Central memory CD8-positive, alpha-beta T cell (primary cell): Measurements from ENCODE around the gene NME9.

Experiments used
- ATAC-seq: fragments of 150-1000 bp; cut with Tn5 transposase; replicated peaks from 2 replicates; pipeline ENCODE4 v1.10.0; 2022; ENCODE audit warnings: mild to moderate bottlenecking, moderate FRiP score, moderate number of reproducible peaks; ENCODE audit not compliant: poor library complexity, severe bottlenecking; ENCODE audit errors: extremely low read depth
- DNase-seq, 2 donors: peaks; one replicate each; pipeline ENCODE4 v3.0.0; 2021; ENCODE audit warnings: low spot score in 2 of 2
- H3K27ac Mint-ChIP-seq: one replicate; pipeline ENCODE4 v1.8.0; 2022; ENCODE audit warnings: low read depth, mild to moderate bottlenecking, moderate library complexity, mixed read lengths
- H3K27me3 Mint-ChIP-seq: one replicate; pipeline ENCODE4 v1.8.0; 2022; ENCODE audit warnings: mixed read lengths
- H3K36me3 Mint-ChIP-seq: one replicate; pipeline ENCODE4 v1.8.0; 2022; ENCODE audit warnings: mild to moderate bottlenecking, moderate library complexity, mixed read lengths; ENCODE audit not compliant: insufficient read depth
- H3K4me1 Mint-ChIP-seq: one replicate; pipeline ENCODE4 v1.8.0; 2022; ENCODE audit warnings: mixed read lengths
- H3K4me3 Mint-ChIP-seq: one replicate; pipeline ENCODE4 v1.8.0; 2022; ENCODE audit warnings: mild to moderate bottlenecking, moderate library complexity, mixed read lengths
- H3K9me3 Mint-ChIP-seq: one replicate; pipeline ENCODE4 v1.8.0; 2022; ENCODE audit warnings: mixed read lengths

NME9 gene

GRCh38 chr3:138314751-138315150, 14.9 kb downstream of the NME9 start:
- no peaks in the 10 kb centered on the region for H3K4me1 Mint-ChIP-seq
- peaks cover 13% of the 10 kb centered on the region for H3K9me3 Mint-ChIP-seq
- no peak overlapping the region for H3K27ac Mint-ChIP-seq
- H3K36me3 Mint-ChIP-seq: no peaks in the 10 kb centered on the region
- H3K4me3 Mint-ChIP-seq: no peak overlapping the region
- ATAC-seq: no peak
- peaks cover 32% of the 10 kb centered on the region for H3K27me3 Mint-ChIP-seq
- no peak for DNase-seq

GRCh38 chr3:138310494-138310893, 19.2 kb downstream of the NME9 start:
- Mint-ChIP-seq H3K9me3 (peaks cover 26% of the 10 kb centered on the region), H3K4me1 (no peaks in the 10 kb centered on the region), H3K36me3 (no peaks in the 10 kb centered on the region), H3K4me3 (no peak overlapping the region), H3K27me3 (peaks cover 51% of the 10 kb centered on the region), H3K27ac (no peak overlapping the region)
- no peak for ATAC-seq
- DNase-seq: no peak

GRCh38 chr3:138308783-138309182, 20.9 kb downstream of the NME9 start:
- Mint-ChIP-seq H3K9me3 (peaks cover 26% of the 10 kb centered on the region), H3K4me1 (no peaks in the 10 kb centered on the region), H3K4me3 (no peak overlapping the region), H3K27ac (no peak overlapping the region), H3K27me3 (peaks cover 51% of the 10 kb centered on the region), H3K36me3 (no peaks in the 10 kb centered on the region)
- DNase-seq (no peak), ATAC-seq (no peak)

- Mint-ChIP-seq H3K27ac (no peak overlapping the region), H3K9me3 (peaks cover 26% of the 10 kb centered on the region), H3K4me3 (no peak overlapping the region)
Observed at GRCh38 chr3:138307899-138308298, 21.8 kb downstream of the NME9 start.

GRCh38 chr3:138303474-138303873, 26.2 kb downstream of the NME9 start:
- DNase-seq: no peak

More at GRCh38 chr3:138307899-138308298, 21.8 kb downstream of the NME9 start:
- Mint-ChIP-seq H3K36me3 (no peaks in the 10 kb centered on the region), H3K4me1 (no peaks in the 10 kb centered on the region), H3K27me3 (peaks cover 50% of the 10 kb centered on the region)
- ATAC-seq: no peak
- DNase-seq: no peak

GRCh38 chr3:138300647-138301046, 29.0 kb downstream of the NME9 start:
- DNase-seq: no peak
- ATAC-seq: no peak
- Mint-ChIP-seq H3K36me3 (peaks cover 12% of the 10 kb centered on the region), H3K4me1 (no peaks in the 10 kb centered on the region), H3K27me3 (no peaks in the 10 kb centered on the region), H3K4me3 (no peak overlapping the region), H3K9me3 (no peaks in the 10 kb centered on the region), H3K27ac (no peak overlapping the region)

More at GRCh38 chr3:138303474-138303873, 26.2 kb downstream of the NME9 start:
- Mint-ChIP-seq H3K27ac (no peak overlapping the region), H3K4me1 (no peaks in the 10 kb centered on the region), H3K36me3 (peaks cover 5% of the 10 kb centered on the region), H3K9me3 (peaks cover 12% of the 10 kb centered on the region), H3K27me3 (peaks cover 16% of the 10 kb centered on the region), H3K4me3 (no peak overlapping the region)
- no peak for ATAC-seq

GRCh38 chr3:138297876-138298275, 31.8 kb downstream of the NME9 start:
- no peak overlapping the region for H3K4me3 Mint-ChIP-seq
- H3K27ac Mint-ChIP-seq: no peak overlapping the region

GRCh38 chr3:138297059-138297607, 32.5 kb downstream of the NME9 start:
- H3K9me3 Mint-ChIP-seq: no peaks in the 10 kb centered on the region
- no peaks in the 10 kb centered on the region for H3K4me1 Mint-ChIP-seq
- H3K27ac Mint-ChIP-seq: no peak overlapping the region
- no peak for DNase-seq
- peaks cover 16% of the 10 kb centered on the region for H3K36me3 Mint-ChIP-seq
- no peak for ATAC-seq
- H3K4me3 Mint-ChIP-seq: no peak overlapping the region
- H3K27me3 Mint-ChIP-seq: no peaks in the 10 kb centered on the region

More at GRCh38 chr3:138297876-138298275, 31.8 kb downstream of the NME9 start:
- H3K36me3 Mint-ChIP-seq: peaks cover 14% of the 10 kb centered on the region
- no peak for ATAC-seq
- no peak for DNase-seq
- H3K9me3 Mint-ChIP-seq: no peaks in the 10 kb centered on the region
- H3K4me1 Mint-ChIP-seq: no peaks in the 10 kb centered on the region
- no peaks in the 10 kb centered on the region for H3K27me3 Mint-ChIP-seq

- Mint-ChIP-seq H3K27me3 (no peaks in the 10 kb centered on the region), H3K27ac (no peak overlapping the region), H3K36me3 (peaks cover 18% of the 10 kb centered on the region), H3K4me1 (no peaks in the 10 kb centered on the region), H3K9me3 (no peaks in the 10 kb centered on the region), H3K4me3 (no peak overlapping the region)
- ATAC-seq: no peak
- DNase-seq: no peak
Observed at GRCh38 chr3:138296639-138297038, 33.0 kb downstream of the NME9 start.

GRCh38 chr3:138289701-138290100, 40.0 kb downstream of the NME9 start:
- Mint-ChIP-seq H3K27ac (no peak overlapping the region), H3K9me3 (no peaks in the 10 kb centered on the region), H3K36me3 (peaks cover 20% of the 10 kb centered on the region), H3K4me1 (no peaks in the 10 kb centered on the region), H3K27me3 (no peaks in the 10 kb centered on the region), H3K4me3 (no peak overlapping the region)
- ATAC-seq (no peak), DNase-seq (no peak)

- ATAC-seq (no peak), DNase-seq (no peak)
- Mint-ChIP-seq H3K27me3 (no peaks in the 10 kb centered on the region), H3K4me3 (no peak overlapping the region), H3K9me3 (no peaks in the 10 kb centered on the region), H3K4me1 (no peaks in the 10 kb centered on the region), H3K36me3 (peaks cover 20% of the 10 kb centered on the region), H3K27ac (no peak overlapping the region)
Observed at GRCh38 chr3:138289260-138289659, 40.4 kb downstream of the NME9 start.

GRCh38 chr3:138284957-138285477, 44.6 kb downstream of the NME9 start:
- peaks cover 6% of the 10 kb centered on the region for H3K4me1 Mint-ChIP-seq
- peaks cover 11% of the 10 kb centered on the region for H3K36me3 Mint-ChIP-seq
- H3K9me3 Mint-ChIP-seq: no peaks in the 10 kb centered on the region
- ATAC-seq: no peak
- no peaks in the 10 kb centered on the region for H3K27me3 Mint-ChIP-seq
- H3K27ac Mint-ChIP-seq: no peak overlapping the region
- no peak for DNase-seq
- no peak overlapping the region for H3K4me3 Mint-ChIP-seq

- Mint-ChIP-seq H3K9me3 (no peaks in the 10 kb centered on the region), H3K27me3 (no peaks in the 10 kb centered on the region), H3K36me3 (peaks cover 8% of the 10 kb centered on the region), H3K4me3 (no peak overlapping the region), H3K4me1 (peaks cover 6% of the 10 kb centered on the region), H3K27ac (no peak overlapping the region)
- no peak for DNase-seq
- ATAC-seq: no peak
Observed at GRCh38 chr3:138284079-138284478, 45.6 kb downstream of the NME9 start.
